K562 (cell line): ENCODE measurements around the gene ASB12. TPM values are rescaled to one million over a fixed set of nuclear protein-coding genes. Genes with fewer than 3 reads are reported as not detected.

Experiments used
- ATAC-seq: fragments of 200-7000 bp; cut with Tn5 transposase; 3 replicates; pipeline ENCODE4 v1.9.1; 2020; ENCODE audit warnings: moderate library complexity
- BruUV-seq: library from RNA; stranded (reverse); fragments of 400-500 nt; replicated peaks from 2 replicates; lab custom pipeline; 2021; lab: Mats Ljungman, UMichigan
- CTCF ChIA-PET: fragments of 300-600 bp; formaldehyde crosslinking; extraction: SDS; loops from one replicate; lab custom pipeline; 2021; ENCODE audit warnings: low intra/inter-chr PET ratio; lab: Yijun Ruan, JAX
- POLR2A ChIA-PET: fragments of 300-600, 350-650 bp; sonication (Branson Sonifier 250); formaldehyde crosslinking; extraction: SDS; loops from one replicate; lab custom pipeline; 2021; ENCODE audit warnings: antibody characterized with exemption, inconsistent platforms; lab: Yijun Ruan, JAX
- DNase-seq, 4 experiments: peaks; one replicate each; pipeline versions ENCODE4 v3.0.0 to v3.0.0-alpha.2; 2011 to 2018; ENCODE audit warnings: low spot score in 3 of 4, mixed read lengths in 3 of 4; ENCODE audit errors: extremely low read depth in 1 of 4
- FAIRE-seq: peaks from 2 replicates; lab custom pipeline; 2011; peaks lifted over from hg19 to GRCh38; lab: Jason Lieb, UNC
- H2AFZ ChIP-seq: 2 replicates; pipeline ENCODE4 v1.6.0; 2011; ENCODE audit warnings: low read depth, low read length, control low read depth, inconsistent platforms
- H3K27ac ChIP-seq: fragments of 200-600 bp; 3 replicates; pipeline ENCODE4 v1.8.0; 2011; ENCODE audit warnings: low read depth, mild to moderate bottlenecking, control low read depth, inconsistent platforms, low read length, moderate library complexity, mixed read lengths; ENCODE audit errors: extremely low read depth
- H3K27me3 ChIP-seq, 2 experiments: fragments of 300-600 bp in 1 of 2; 2 replicates in 1 of 2; 3 replicates in 1 of 2; pipeline versions ENCODE4 v1.6.0 to v1.8.0; 2011; ENCODE audit warnings: inconsistent platforms in 2 of 2, low read length in 2 of 2, mild to moderate bottlenecking in 1 of 2, mixed read lengths in 1 of 2, moderate library complexity in 1 of 2; ENCODE audit not compliant: control insufficient read depth in 2 of 2, insufficient read depth in 2 of 2
- H3K36me3 ChIP-seq: fragments of 300-600 bp; 3 replicates; pipeline ENCODE4 v1.8.0; 2011; ENCODE audit warnings: mild to moderate bottlenecking, low read length, inconsistent platforms; ENCODE audit not compliant: control insufficient read depth, insufficient read depth
- H3K4me1 ChIP-seq, 2 experiments: fragments of 200-600 bp in 1 of 2; replicated peaks in 1 of 2; 2 replicates in 1 of 2; 3 replicates in 1 of 2; pipeline versions ENCODE4 v1.5.1 to v1.8.0; 2011; ENCODE audit warnings: inconsistent platforms in 2 of 2, low read length in 2 of 2, mild to moderate bottlenecking in 1 of 2, mixed read lengths in 1 of 2, moderate library complexity in 1 of 2; ENCODE audit not compliant: control insufficient read depth in 2 of 2, insufficient read depth in 2 of 2
- H3K4me2 ChIP-seq: 2 replicates; pipeline ENCODE4 v1.6.1; 2011; ENCODE audit warnings: low read length, control low read depth, inconsistent platforms, mixed read lengths; ENCODE audit not compliant: insufficient read depth
- H3K4me3 ChIP-seq: fragments of 200-600 bp; sonication (generic), shearing (Covaris generic); 2 replicates; pipeline ENCODE4 v1.5.1; 2016; ENCODE audit warnings: control low read depth, inconsistent platforms
- H3K79me2 ChIP-seq: fragments of 200-600 bp; 3 replicates; pipeline ENCODE4 v1.8.0; 2011; ENCODE audit warnings: low read length, inconsistent platforms; ENCODE audit not compliant: control insufficient read depth, insufficient read depth
- H3K9ac ChIP-seq, 2 experiments: 2 replicates each; pipeline versions ENCODE4 v1.6.0 to v1.6.1; 2011; ENCODE audit warnings: low read depth in 2 of 2, low read length in 2 of 2, control low read depth in 1 of 2, inconsistent platforms in 1 of 2, mild to moderate bottlenecking in 1 of 2, mixed read lengths in 1 of 2; ENCODE audit not compliant: insufficient read depth in 1 of 2
- H3K9me1 ChIP-seq: one replicate; pipeline ENCODE4 v1.6.0; 2011; ENCODE audit warnings: inconsistent platforms, mild to moderate bottlenecking, low read length, moderate library complexity; ENCODE audit not compliant: control insufficient read depth, insufficient read depth
- H3K9me3 ChIP-seq: replicated peaks from 2 replicates; pipeline ENCODE4 v1.5.1; 2011; ENCODE audit warnings: low read depth, low read length, inconsistent platforms; ENCODE audit not compliant: control insufficient read depth, insufficient read depth
- H4K20me1 ChIP-seq: replicated peaks from 2 replicates; pipeline ENCODE4 v1.6.1; 2011; ENCODE audit warnings: low read length, inconsistent platforms, mixed read lengths; ENCODE audit not compliant: control insufficient read depth, insufficient read depth
- IRF1 ChIP-seq: sonication (generic); formaldehyde crosslinking; IDR thresholded peaks from 2 replicates; pipeline ENCODE4 v1.8.0; 2022; ENCODE audit warnings: missing genetic modification reagents, mild to moderate bottlenecking, borderline replicate concordance
- WGBS: fragments of 100-300 bp; shearing (Covaris generic); methylation state at CpG from one replicate; pipeline ENCODE4 v1.1.6; 2016; ENCODE audit warnings: low coverage, mixed read lengths; ENCODE audit not compliant: insufficient coverage; ENCODE audit errors: missing lambda C conversion rate; 5-methylcytosine and 5-hydroxymethylcytosine counted together
- in situ Hi-C: fragments of 300-500 bp; cut with MboI; formaldehyde crosslinking; loops from 4 replicates; pipeline ENCODE4 v1.15.0; 2018; ENCODE audit warnings: inconsistent platforms, mixed read lengths
- intact Hi-C: fragments of 100-400 bp; cut with micrococcal nuclease; formaldehyde crosslinking; loops from 2 replicates; pipeline ENCODE4 v1.14.2; 2022
- polyA plus RNA-seq, 8 experiments: library from polyadenylated mRNA; depleted of rRNA in 4 of 8; stranded (reverse) in 5 of 8; unstranded in 3 of 8; fragments of >200 nt; fragmentation: Nextera tagmentation in 2 of 8; fragmentation: Illumina TruSeq in 1 of 8; extraction: Ambion mirVana in 2 of 8; extraction: Trizol in 1 of 8; gene quantifications; 2 replicates each; pipeline versions ENCODE4 v1.2.1 to v1.2.3, GENCODE V29; 2011 to 2014; ENCODE audit warnings: inconsistent platforms in 1 of 8, missing spikeins in 1 of 8
- total RNA-seq, 7 experiments: library from RNA; depleted of rRNA in 6 of 7; stranded (reverse); fragments of >200 nt in 6 of 7; fragmentation: Illumina TruSeq in 2 of 7; extraction: Trizol in 2 of 7; gene quantifications; 2 replicates each; pipeline versions ENCODE4 v1.2.1 to v1.2.3, GENCODE V29; 2011 to 2021; ENCODE audit warnings: low replicate concordance in 1 of 7
- TF ChIP-seq, protein P1 (sequence below): fragments of 250-450 bp; sonication (Bioruptor Pico); IDR thresholded peaks from 2 replicates; pipeline ENCODE4 v1.4.0; 2020
- TF ChIP-seq, protein P2 (sequence below): fragments of 450-650 bp; IDR thresholded peaks from 2 replicates; pipeline ENCODE4 v1.6.1; 2016

Gene ASB12
- total and polyA plus RNA-seq, 9 of the 15 experiments (the other 6 are each of a cell fraction or from before 2014, with no cell fraction given) = 0.14 to 0.70 (median 0.33) TPM; not detected in 2

- no peak for ATAC-seq
- Histone ChIP-seq H3K79me2 (peaks cover 6% of the 10 kb centered on the region; the same call in 2 of the 3 replicates), H4K20me1 (no peaks in the 10 kb centered on the region), H2AFZ (no peak overlapping the region), H3K4me2 (no peak overlapping the region), H3K36me3 (no peaks in the 10 kb centered on the region), H3K9me1 (no peaks in the 10 kb centered on the region), H3K4me3 (no peak overlapping the region), H3K27ac (no peak overlapping the region), H3K27me3 (no peaks in the 10 kb centered on the region), H3K4me1 (peaks cover 6 to 24% of the 10 kb centered on the region in 2 experiments; a peak in 4 of 5 replicates), H3K9ac (no peak overlapping the region), H3K9me3 (no peaks in the 10 kb centered on the region)
- WGBS = no CpG with 5 or more reads among the region's 2 CpGs
- ChIA-PET POLR2A (no interaction called here), CTCF (no interaction called here)
- FAIRE-seq = no peak
- BruUV-seq = TSS peak; percentile 28
- intact Hi-C loops = no loop called here
- TF ChIP-seq, protein P1, sequence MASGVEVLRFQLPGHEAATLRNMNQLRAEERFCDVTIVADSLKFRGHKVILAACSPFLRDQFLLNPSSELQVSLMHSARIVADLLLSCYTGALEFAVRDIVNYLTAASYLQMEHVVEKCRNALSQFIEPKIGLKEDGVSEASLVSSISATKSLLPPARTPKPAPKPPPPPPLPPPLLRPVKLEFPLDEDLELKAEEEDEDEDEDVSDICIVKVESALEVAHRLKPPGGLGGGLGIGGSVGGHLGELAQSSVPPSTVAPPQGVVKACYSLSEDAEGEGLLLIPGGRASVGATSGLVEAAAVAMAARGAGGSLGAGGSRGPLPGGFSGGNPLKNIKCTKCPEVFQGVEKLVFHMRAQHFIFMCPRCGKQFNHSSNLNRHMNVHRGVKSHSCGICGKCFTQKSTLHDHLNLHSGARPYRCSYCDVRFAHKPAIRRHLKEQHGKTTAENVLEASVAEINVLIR (CRISPR knock-in tag) = no peak
- no peak for TF ChIP-seq IRF1 (CRISPR knock-in tag)
- TF ChIP-seq, protein P2, sequence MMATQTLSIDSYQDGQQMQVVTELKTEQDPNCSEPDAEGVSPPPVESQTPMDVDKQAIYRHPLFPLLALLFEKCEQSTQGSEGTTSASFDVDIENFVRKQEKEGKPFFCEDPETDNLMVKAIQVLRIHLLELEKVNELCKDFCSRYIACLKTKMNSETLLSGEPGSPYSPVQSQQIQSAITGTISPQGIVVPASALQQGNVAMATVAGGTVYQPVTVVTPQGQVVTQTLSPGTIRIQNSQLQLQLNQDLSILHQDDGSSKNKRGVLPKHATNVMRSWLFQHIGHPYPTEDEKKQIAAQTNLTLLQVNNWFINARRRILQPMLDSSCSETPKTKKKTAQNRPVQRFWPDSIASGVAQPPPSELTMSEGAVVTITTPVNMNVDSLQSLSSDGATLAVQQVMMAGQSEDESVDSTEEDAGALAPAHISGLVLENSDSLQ = peak; percentile 71
- in situ Hi-C loops = no loop called here
- DNase-seq = no peak
These were observed 27.5 kb downstream of the ASB12 start for GRCh38 chrX:64202808-64203325.
